HG03342 (cell line): ENCODE measurements around the gene SORD.
"Not testable (repeated sequence)": the region's sequence is repeated elsewhere in the genome, so short reads cannot be mapped to it uniquely, and the experiment has no call there.

Experiments
- ATAC-seq: cut with Tn5 transposase; IDR thresholded peaks from one replicate; pipeline ENCODE4 v1.9.1; 2021; ENCODE audit warnings: mild to moderate bottlenecking, moderate library complexity; ENCODE audit not compliant: unreplicated experiment

Gene SORD

GRCh38 chr15:45058690-45059675 lies 36.0 kb downstream of the SORD start:
- not testable (repeated sequence) for ATAC-seq

GRCh38 chr15:45062301-45062700 lies 39.3 kb downstream of the SORD start:
- ATAC-seq = not testable (repeated sequence)

- ATAC-seq = no peak
Measured at GRCh38 chr15:45064386-45064785, 41.4 kb downstream of the SORD start.

GRCh38 chr15:45069942-45070360 lies 47.0 kb downstream of the SORD start:
- ATAC-seq = not testable (repeated sequence)

- ATAC-seq = not testable (repeated sequence)
Measured at GRCh38 chr15:45073602-45074001, 50.6 kb downstream of the SORD start.

GRCh38 chr15:45075440-45076320 lies 52.7 kb downstream of the SORD start:
- not testable (repeated sequence) for ATAC-seq

GRCh38 chr15:45077391-45077790 lies 54.4 kb downstream of the SORD start:
- ATAC-seq = not testable (repeated sequence)

GRCh38 chr15:45079201-45079600 lies 56.2 kb downstream of the SORD start:
- not testable (repeated sequence) for ATAC-seq

GRCh38 chr15:45079628-45080246 lies 56.7 kb downstream of the SORD start:
- not testable (repeated sequence) for ATAC-seq

GRCh38 chr15:45080593-45080992 lies 57.6 kb downstream of the SORD start:
- not testable (repeated sequence) for ATAC-seq

- not testable (repeated sequence) for ATAC-seq
Measured at GRCh38 chr15:45082412-45082811, 59.4 kb downstream of the SORD start.

GRCh38 chr15:45083223-45083622 lies 60.2 kb downstream of the SORD start:
- ATAC-seq = no peak

GRCh38 chr15:45084163-45084562 lies 61.2 kb downstream of the SORD start:
- no peak for ATAC-seq

GRCh38 chr15:45087513-45087912 lies 64.5 kb downstream of the SORD start:
- no peak for ATAC-seq

- ATAC-seq = no peak
Measured at GRCh38 chr15:45088801-45089711, 66.1 kb downstream of the SORD start.

GRCh38 chr15:45089712-45090373 lies 66.8 kb downstream of the SORD start:
- no peak for ATAC-seq

- no peak for ATAC-seq
Measured at GRCh38 chr15:45091161-45091560, 68.2 kb downstream of the SORD start.

GRCh38 chr15:45091576-45091975 lies 68.6 kb downstream of the SORD start:
- ATAC-seq = no peak

- no peak for ATAC-seq
Measured at GRCh38 chr15:45093013-45093412, 70.0 kb downstream of the SORD start.
